Activated CD8-positive, alpha-beta memory T cell treated with anti-CD3 and anti-CD28 coated beads, Interleukin-2, amount 10 ng/mL, durations not matched to agents 7 days and 5 days (primary cell): ENCODE results near the gene RAF1. TPM values are rescaled to one million over a fixed set of nuclear protein-coding genes. Genes with fewer than 3 reads are reported as not detected.
"Not testable (repeated sequence)": the region's sequence is repeated elsewhere in the genome, so short reads cannot be mapped to it uniquely, and the experiment has no call there.

Experiments used
- ATAC-seq: fragments of 150-1000 bp; cut with Tn5 transposase; one replicate; pipeline ENCODE4 v1.10.0; 2021; ENCODE audit warnings: moderate library complexity
- CTCF ChIA-PET: fragments of 350-600 bp; sonication (Branson Sonifier 250); formaldehyde crosslinking; loops from one replicate; lab custom pipeline; 2021; ENCODE audit warnings: antibody characterized with exemption; lab: Charles Lee
- DNase-seq: peaks from one replicate; pipeline ENCODE4 v3.0.0-alpha.2; 2020
- H3K27ac Mint-ChIP-seq: one replicate; pipeline ENCODE4 v1.8.0; 2021; ENCODE audit warnings: mild to moderate bottlenecking, mixed read lengths
- H3K27me3 Mint-ChIP-seq: one replicate; pipeline ENCODE4 v1.8.0; 2021; ENCODE audit warnings: mixed read lengths
- H3K36me3 Mint-ChIP-seq: one replicate; pipeline ENCODE4 v1.8.0; 2021; ENCODE audit warnings: mild to moderate bottlenecking, mixed read lengths
- H3K4me1 Mint-ChIP-seq: one replicate; pipeline ENCODE4 v1.8.0; 2021; ENCODE audit warnings: mixed read lengths
- H3K4me3 Mint-ChIP-seq: one replicate; pipeline ENCODE4 v1.8.0; 2021; ENCODE audit warnings: mild to moderate bottlenecking, moderate library complexity, mixed read lengths
- H3K9me3 Mint-ChIP-seq: one replicate; pipeline ENCODE4 v1.8.0; 2022; ENCODE audit warnings: low read depth, mixed read lengths
- total RNA-seq, 2 experiments: library from RNA; stranded (reverse); gene quantifications; one replicate each; pipeline ENCODE4 v1.2.3, GENCODE V29; 2021

RAF1 gene
- total RNA-seq: 10 to 100 TPM; 92.4 to 96.8 TPM

DNA sequence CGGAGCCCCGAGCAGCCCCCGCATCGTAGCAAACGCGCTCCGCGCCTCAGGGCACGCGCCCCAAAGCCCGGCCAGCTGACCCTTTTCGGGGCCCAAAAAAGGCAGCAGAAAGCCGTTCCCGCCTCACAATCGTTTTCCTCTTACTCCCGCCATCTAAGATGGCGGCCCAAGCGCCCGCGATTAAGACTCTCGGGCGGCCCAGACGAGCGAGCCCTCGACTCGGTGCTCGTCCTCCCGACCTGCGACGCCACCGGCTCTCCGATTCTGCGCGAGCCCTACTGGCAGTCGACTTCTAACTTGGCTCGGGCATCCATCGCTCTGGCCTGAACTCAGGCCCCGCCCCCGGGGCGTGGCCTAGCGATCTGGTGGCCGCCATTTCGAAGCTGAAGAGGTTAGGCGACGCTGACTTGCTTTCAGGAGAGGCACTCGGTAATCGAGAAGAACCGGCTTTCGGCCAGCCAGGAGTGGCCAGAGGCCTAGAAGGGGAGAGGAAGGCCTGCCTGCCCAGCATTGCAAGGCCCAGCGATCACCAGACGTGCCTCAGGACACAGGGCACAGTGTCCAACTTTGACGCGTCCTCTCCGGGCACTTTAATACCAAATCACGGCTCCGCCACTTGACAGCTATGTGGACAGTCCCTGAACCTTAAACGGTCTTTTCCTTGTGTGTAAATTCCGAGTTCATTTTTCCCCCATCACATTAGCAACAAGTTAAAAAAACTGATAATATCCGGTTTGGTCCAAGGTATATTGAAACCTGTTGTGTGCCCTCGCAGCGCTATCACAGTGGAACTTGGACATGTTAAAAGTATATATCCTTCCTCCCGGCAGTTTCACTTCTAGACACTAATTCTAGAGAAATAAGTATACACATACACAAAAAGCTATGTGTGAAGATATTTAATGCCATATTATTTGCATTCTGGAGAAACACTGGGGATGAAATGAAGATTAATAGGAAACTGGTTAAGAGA lies at the start of gene RAF1:
RAF1 (minus strand) TSS at position 182 of the 973 bp plus-strand sequence. CDS start 45,396 bp downstream, outside the sequence.
- H3K36me3 Mint-ChIP-seq: peaks cover 4% of the 10 kb centered on the region
- peak within 1 kb of the TSS; percentile 83 for H3K4me3 Mint-ChIP-seq
- H3K27ac Mint-ChIP-seq: peak within 1 kb of the TSS; percentile 87
- ATAC-seq (peak; percentile 97), DNase-seq (peak; percentile 98)
- no peaks in the 10 kb centered on the region for H3K27me3 Mint-ChIP-seq
- CTCF ChIA-PET: interaction anchor here (0.6 to 1.3 kb wide), 4 partner anchors 41 to 180 kb away, joined by 3 to 5 read pairs (median 4); partner anchors contain the start of gene TSEN2
- H3K9me3 Mint-ChIP-seq: no peaks in the 10 kb centered on the region
- H3K4me1 Mint-ChIP-seq: peaks cover 24% of the 10 kb centered on the region

- Mint-ChIP-seq H3K4me3 (no peak overlapping the region), H3K36me3 (no peaks in the 10 kb centered on the region), H3K27me3 (peaks cover 18% of the 10 kb centered on the region), H3K4me1 (no peaks in the 10 kb centered on the region), H3K27ac (no peak overlapping the region), H3K9me3 (no peaks in the 10 kb centered on the region)
- CTCF ChIA-PET: interaction anchor here (0.6 kb wide), 1 partner anchor 9 kb away, joined by 3 read pairs; no protein-coding TSS in a partner anchor
- no peak for ATAC-seq
- no peak for DNase-seq
Observed at GRCh38 chr3:12710062-12710461, 46.1 kb upstream of the RAF1 start.

GRCh38 chr3:12709334-12709733 lies 45.4 kb upstream of the RAF1 start:
- CTCF ChIA-PET: no interaction called here
- Mint-ChIP-seq H3K36me3 (no peaks in the 10 kb centered on the region), H3K4me1 (no peaks in the 10 kb centered on the region), H3K4me3 (no peak overlapping the region), H3K9me3 (no peaks in the 10 kb centered on the region), H3K27ac (no peak overlapping the region), H3K27me3 (peaks cover 19% of the 10 kb centered on the region)
- DNase-seq: no peak
- no peak for ATAC-seq

- H3K27ac Mint-ChIP-seq: no peak overlapping the region
- no peaks in the 10 kb centered on the region for H3K36me3 Mint-ChIP-seq
Observed at GRCh38 chr3:12708584-12709192, 44.8 kb upstream of the RAF1 start.

GRCh38 chr3:12707449-12707848 lies 43.5 kb upstream of the RAF1 start:
- Mint-ChIP-seq H3K4me3 (no peak overlapping the region), H3K27me3 (peaks cover 19% of the 10 kb centered on the region), H3K27ac (no peak overlapping the region), H3K36me3 (no peaks in the 10 kb centered on the region), H3K4me1 (no peaks in the 10 kb centered on the region), H3K9me3 (no peaks in the 10 kb centered on the region)
- DNase-seq (no peak), ATAC-seq (no peak)
- CTCF ChIA-PET: interaction anchor here (2.2 to 3.0 kb wide), 3 partner anchors 10 to 103 kb away, joined by 9 to 27 read pairs (median 11); no protein-coding TSS in a partner anchor

More at GRCh38 chr3:12708584-12709192, 44.8 kb upstream of the RAF1 start:
- DNase-seq: no peak
- CTCF ChIA-PET: no interaction called here
- no peak for ATAC-seq
- no peaks in the 10 kb centered on the region for H3K4me1 Mint-ChIP-seq
- H3K4me3 Mint-ChIP-seq: no peak overlapping the region
- peaks cover 19% of the 10 kb centered on the region for H3K27me3 Mint-ChIP-seq
- no peaks in the 10 kb centered on the region for H3K9me3 Mint-ChIP-seq

DNA sequence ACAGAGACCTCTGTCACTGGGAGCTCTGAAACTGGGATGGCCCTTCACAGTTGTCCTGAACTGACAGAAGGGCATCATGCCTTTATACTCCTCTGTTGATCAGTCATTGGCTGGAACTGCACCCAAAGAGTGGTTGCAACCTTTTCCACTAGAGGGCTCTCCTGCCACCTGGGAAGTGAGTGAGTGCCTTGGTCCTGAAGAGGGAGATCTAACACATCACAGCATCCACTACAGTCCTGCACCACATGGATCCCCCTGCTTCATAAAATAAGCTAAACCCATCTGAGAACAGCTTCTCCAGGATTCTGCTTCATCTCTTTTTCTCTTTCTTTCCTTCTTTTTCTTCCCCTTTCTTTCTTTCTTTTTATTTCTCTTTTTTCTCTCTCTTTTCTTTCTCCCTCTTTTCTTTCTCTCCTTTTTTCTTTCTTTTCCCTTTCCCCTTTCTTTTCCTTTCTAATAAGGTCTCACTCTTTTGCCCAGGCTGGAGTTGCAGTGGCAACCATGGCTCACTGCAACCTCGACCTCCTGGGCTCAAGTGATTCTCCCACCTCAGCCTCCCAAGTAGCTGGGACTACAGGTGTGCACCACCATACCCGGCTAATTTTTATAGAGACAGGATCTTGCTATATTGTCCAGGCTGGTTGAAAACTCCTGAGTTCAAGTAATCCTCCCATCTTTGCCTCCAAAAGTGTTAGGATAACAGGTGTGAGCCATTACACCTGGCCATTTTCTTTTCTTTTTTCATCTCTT lies 42.8 kb upstream of the RAF1 start:
- Mint-ChIP-seq H3K27ac (no peak overlapping the region), H3K9me3 (no peaks in the 10 kb centered on the region), H3K4me3 (no peak overlapping the region)

GRCh38 chr3:12705981-12706380 lies 42.1 kb upstream of the RAF1 start:
- Mint-ChIP-seq H3K9me3 (no peaks in the 10 kb centered on the region), H3K36me3 (no peaks in the 10 kb centered on the region), H3K4me1 (no peaks in the 10 kb centered on the region), H3K27ac (no peak overlapping the region), H3K27me3 (peaks cover 19% of the 10 kb centered on the region), H3K4me3 (no peak overlapping the region)
- ATAC-seq (no peak), DNase-seq (no peak)
- CTCF ChIA-PET: interaction anchor here (0.9 to 3.0 kb wide), 7 partner anchors 9 to 185 kb away, joined by 3 to 27 read pairs (median 4); partner anchors contain the start of gene RAF1

More for the DNA sequence above, 42.8 kb upstream of the RAF1 start:
- peak; percentile 96 for ATAC-seq
- DNase-seq: peak; percentile 75
- H3K4me1 Mint-ChIP-seq: no peaks in the 10 kb centered on the region
- H3K36me3 Mint-ChIP-seq: no peaks in the 10 kb centered on the region
- CTCF ChIA-PET: interaction anchor here (0.9 to 3.0 kb wide), 5 partner anchors 11 to 184 kb away, joined by 3 to 27 read pairs (median 9); no protein-coding TSS in a partner anchor
- H3K27me3 Mint-ChIP-seq: peaks cover 19% of the 10 kb centered on the region

DNA sequence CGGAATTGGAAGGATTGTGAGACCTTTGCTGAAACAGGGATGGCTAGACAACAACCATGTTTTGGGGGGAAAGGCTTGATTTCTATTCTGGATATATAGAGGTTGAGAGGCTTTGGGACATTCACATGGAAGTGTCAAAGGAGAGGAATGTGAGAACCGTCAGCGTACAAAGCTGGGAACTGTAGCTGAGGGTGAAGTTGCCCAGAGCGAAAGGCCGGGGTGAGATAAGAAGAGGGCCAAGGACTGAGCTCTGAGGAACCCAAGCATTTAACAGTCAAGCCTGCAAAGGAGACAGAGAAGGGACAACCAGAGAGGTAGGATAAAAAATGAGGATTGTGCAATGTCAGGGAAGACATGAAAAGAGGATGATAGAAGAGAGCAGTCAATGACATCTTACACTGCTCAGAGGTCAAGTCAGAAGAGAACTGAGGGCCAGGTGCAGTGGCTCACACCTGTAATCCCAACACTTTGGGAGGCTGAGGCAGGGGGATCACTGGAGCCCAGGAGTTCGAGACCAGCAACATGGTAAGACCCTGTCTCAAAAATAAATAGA lies 41.5 kb upstream of the RAF1 start:
- CTCF ChIA-PET: interaction anchor here (0.9 to 3.0 kb wide), 6 partner anchors 9 to 105 kb away, joined by 3 to 27 read pairs (median 6); partner anchors contain the start of gene RAF1
- no peaks in the 10 kb centered on the region for H3K4me1 Mint-ChIP-seq
- H3K4me3 Mint-ChIP-seq: no peak overlapping the region
- ATAC-seq (no peak), DNase-seq (no peak)
- H3K27ac Mint-ChIP-seq: no peak overlapping the region
- no peaks in the 10 kb centered on the region for H3K36me3 Mint-ChIP-seq
- no peaks in the 10 kb centered on the region for H3K9me3 Mint-ChIP-seq
- H3K27me3 Mint-ChIP-seq: peaks cover 19% of the 10 kb centered on the region

- no peaks in the 10 kb centered on the region for H3K36me3 Mint-ChIP-seq
- no peak overlapping the region for H3K4me3 Mint-ChIP-seq
- ATAC-seq (no peak), DNase-seq (no peak)
- no peaks in the 10 kb centered on the region for H3K4me1 Mint-ChIP-seq
- H3K9me3 Mint-ChIP-seq: no peaks in the 10 kb centered on the region
- peaks cover 12% of the 10 kb centered on the region for H3K27me3 Mint-ChIP-seq
- CTCF ChIA-PET: no interaction called here
- no peak overlapping the region for H3K27ac Mint-ChIP-seq
Observed at GRCh38 chr3:12702501-12702900, 38.6 kb upstream of the RAF1 start.

- not testable (repeated sequence) for H3K4me3 Mint-ChIP-seq, H3K27me3 Mint-ChIP-seq, DNase-seq, H3K9me3 Mint-ChIP-seq, ATAC-seq, H3K4me1 Mint-ChIP-seq, H3K27ac Mint-ChIP-seq, H3K36me3 Mint-ChIP-seq
- CTCF ChIA-PET: interaction anchor here (0.8 kb wide), 1 partner anchor 41 kb away, joined by 3 read pairs; no protein-coding TSS in a partner anchor
Observed at GRCh38 chr3:12701601-12702000, 37.7 kb upstream of the RAF1 start.

GRCh38 chr3:12700800-12701199 lies 36.9 kb upstream of the RAF1 start:
- ATAC-seq (no peak), DNase-seq (no peak)
- Mint-ChIP-seq H3K36me3 (no peaks in the 10 kb centered on the region), H3K4me1 (no peaks in the 10 kb centered on the region), H3K4me3 (no peak overlapping the region), H3K27me3 (peaks cover 5% of the 10 kb centered on the region), H3K27ac (no peak overlapping the region), H3K9me3 (no peaks in the 10 kb centered on the region)
- CTCF ChIA-PET: interaction anchor here (1.5 kb wide), 1 partner anchor 20 kb away, joined by 5 read pairs; no protein-coding TSS in a partner anchor

GRCh38 chr3:12695916-12696315 lies 32.0 kb upstream of the RAF1 start:
- DNase-seq: no peak
- Mint-ChIP-seq H3K36me3 (no peaks in the 10 kb centered on the region), H3K27me3 (no peaks in the 10 kb centered on the region), H3K4me3 (no peak overlapping the region), H3K9me3 (no peaks in the 10 kb centered on the region), H3K27ac (no peak overlapping the region), H3K4me1 (no peaks in the 10 kb centered on the region)
- CTCF ChIA-PET: no interaction called here
- ATAC-seq: no peak
